ENCODE data around the gene DNAJC13. TPM values are rescaled to one million over a fixed set of nuclear protein-coding genes. Genes with fewer than 3 reads are reported as not detected.

Gene DNAJC13
- total RNA-seq, 1 donor from 2014 or later, result 45.0 TPM

DNA sequence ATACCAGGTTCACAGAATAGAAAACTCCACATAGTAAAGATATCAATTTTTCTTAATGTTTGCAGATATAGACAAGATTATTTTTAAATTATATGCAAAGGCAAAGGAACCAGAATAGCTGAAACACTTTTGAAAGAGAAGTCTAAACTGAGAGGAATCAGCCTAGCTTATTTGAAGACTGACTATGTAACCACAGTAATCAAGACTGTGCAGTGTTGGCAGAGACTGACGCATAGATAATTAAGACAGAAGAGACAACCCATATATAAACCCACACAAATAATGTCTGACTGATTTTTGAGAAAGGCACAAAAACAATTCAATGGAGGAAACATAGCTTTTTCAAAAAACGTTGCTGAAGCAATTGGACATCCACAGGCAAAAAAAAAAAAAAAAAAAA lies 151.1 kb downstream of the DNAJC13 start:
- intact Hi-C loops (cut with DNase I), result no loop called here
- Histone ChIP-seq H3K36me3 (no peaks in the 10 kb centered on the region), H3K27me3 (ENCODE audit: low read depth) (no peaks in the 10 kb centered on the region), H3K9me3 (no peaks in the 10 kb centered on the region), H3K4me1 (no peaks in the 10 kb centered on the region), H3K4me3 (no peak overlapping the region), H3K27ac (no peak overlapping the region)
- no peak for DNase-seq
- TF ChIP-seq CTCF (IDR thresholded peaks at IDR 0.05), result no peak
- ATAC-seq, result no peak

- H3K36me3 ChIP-seq, result peaks cover 7% of the 10 kb centered on the region
- H3K27ac ChIP-seq, result no peak overlapping the region
- H3K9me3 ChIP-seq, result no peaks in the 10 kb centered on the region
- H3K27me3 ChIP-seq (ENCODE audit: low read depth), result no peaks in the 10 kb centered on the region
- no peak overlapping the region for H3K4me3 ChIP-seq
- H3K4me1 ChIP-seq, result peaks cover 2% of the 10 kb centered on the region
- intact Hi-C loops (cut with DNase I), result no loop called here
- DNase-seq (no peak), ATAC-seq (no peak)
- TF ChIP-seq CTCF (IDR thresholded peaks at IDR 0.05), result no peak
Observed at GRCh38 chr3:132569153-132569552, 151.9 kb downstream of the DNAJC13 start.

DNA sequence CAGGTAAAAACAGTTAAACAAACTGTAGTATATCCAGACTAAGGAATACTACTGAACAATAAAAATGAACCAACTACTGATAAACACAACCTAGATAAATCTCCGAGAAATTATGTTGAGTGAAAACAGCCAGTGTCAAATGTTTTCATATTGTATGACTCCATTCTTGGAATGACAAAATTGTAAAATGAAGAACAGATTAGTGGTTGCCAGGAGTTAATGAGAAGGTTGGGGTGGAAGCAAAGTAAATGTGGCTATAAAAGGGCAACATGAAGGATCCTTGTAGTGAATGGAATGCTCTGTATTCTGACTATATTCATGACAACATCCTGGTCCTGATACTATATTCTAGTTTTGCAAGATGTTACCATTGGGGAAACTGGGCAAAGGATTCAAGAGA lies 152.3 kb downstream of the DNAJC13 start:
- ATAC-seq, result no peak
- Histone ChIP-seq H3K4me3 (no peak overlapping the region), H3K36me3 (peaks cover 11% of the 10 kb centered on the region), H3K4me1 (peaks cover 4% of the 10 kb centered on the region), H3K9me3 (no peaks in the 10 kb centered on the region), H3K27me3 (ENCODE audit: low read depth) (no peaks in the 10 kb centered on the region), H3K27ac (no peak overlapping the region)
- intact Hi-C loops (cut with DNase I), result no loop called here
- TF ChIP-seq CTCF (IDR thresholded peaks at IDR 0.05), result no peak
- no peak for DNase-seq

GRCh38 chr3:132570016-132570415 lies 152.7 kb downstream of the DNAJC13 start:
- TF ChIP-seq CTCF (IDR thresholded peaks at IDR 0.05), result no peak
- no peak for ATAC-seq
- no peak overlapping the region for H3K27ac ChIP-seq

DNA sequence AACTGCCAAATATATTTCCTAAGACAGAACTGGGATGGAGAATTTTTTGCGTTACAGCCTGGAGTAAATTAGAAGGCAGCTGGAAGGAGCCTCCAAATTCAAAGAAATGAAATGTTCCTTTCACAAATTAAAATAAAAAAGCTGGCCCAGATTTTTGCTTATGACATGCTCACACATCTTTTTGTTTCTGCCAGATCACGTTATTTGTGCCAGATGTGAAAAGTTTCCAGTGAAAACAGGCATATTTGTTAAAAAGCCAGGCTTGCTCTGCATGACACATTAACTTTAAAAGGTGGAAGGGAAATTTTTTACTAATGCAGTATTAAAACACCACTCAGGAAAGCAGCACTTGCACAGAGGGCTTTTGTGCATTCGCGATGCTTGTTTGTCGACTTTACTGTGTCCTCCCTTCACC lies 156.5 kb downstream of the DNAJC13 start:
- TF ChIP-seq CTCF (IDR thresholded peaks at IDR 0.05), result no peak
- Histone ChIP-seq H3K36me3 (peaks cover 42% of the 10 kb centered on the region), H3K4me1 (peaks cover 4% of the 10 kb centered on the region), H3K4me3 (no peak overlapping the region), H3K27ac (no peak overlapping the region), H3K9me3 (no peaks in the 10 kb centered on the region), H3K27me3 (ENCODE audit: low read depth) (no peaks in the 10 kb centered on the region)
- ATAC-seq (no peak), DNase-seq (no peak)
- intact Hi-C loops (cut with DNase I), result no loop called here

More at GRCh38 chr3:132570016-132570415, 152.7 kb downstream of the DNAJC13 start:
- intact Hi-C loops (cut with DNase I), result no loop called here
- Histone ChIP-seq H3K27me3 (ENCODE audit: low read depth) (no peaks in the 10 kb centered on the region), H3K9me3 (no peaks in the 10 kb centered on the region), H3K36me3 (peaks cover 15% of the 10 kb centered on the region), H3K4me1 (peaks cover 4% of the 10 kb centered on the region), H3K4me3 (no peak overlapping the region)
- no peak for DNase-seq

- no peak overlapping the region for H3K27ac ChIP-seq
- H3K27me3 ChIP-seq (ENCODE audit: low read depth), result no peaks in the 10 kb centered on the region
- no peaks in the 10 kb centered on the region for H3K4me1 ChIP-seq
- H3K36me3 ChIP-seq, result no peaks in the 10 kb centered on the region
- no peak for ATAC-seq
- no peak overlapping the region for H3K4me3 ChIP-seq
- H3K9me3 ChIP-seq, result no peaks in the 10 kb centered on the region
- DNase-seq, result no peak
- intact Hi-C loops (cut with DNase I), result no loop called here
- no peak for TF ChIP-seq CTCF (IDR thresholded peaks at IDR 0.05)
Observed at GRCh38 chr3:132587401-132587800, 170.1 kb downstream of the DNAJC13 start.
